NCI-H146 treated with DMSO at 0.1 percent for 48 hours (cell line): ENCODE results near the gene C1QC.
"Not testable (repeated sequence)": the region's sequence is repeated elsewhere in the genome, so short reads cannot be mapped to it uniquely, and the experiment has no call there.

Source experiments
- DNase-seq: peaks from one replicate; lab custom pipeline; 2025; ENCODE audit not compliant: unreplicated experiment; lab: John Stamatoyannopoulos, UW

The C1QC gene

GRCh38 chr1:22645931-22646330 lies 2.5 kb downstream of the C1QC start:
- DNase-seq: no peak

DNA sequence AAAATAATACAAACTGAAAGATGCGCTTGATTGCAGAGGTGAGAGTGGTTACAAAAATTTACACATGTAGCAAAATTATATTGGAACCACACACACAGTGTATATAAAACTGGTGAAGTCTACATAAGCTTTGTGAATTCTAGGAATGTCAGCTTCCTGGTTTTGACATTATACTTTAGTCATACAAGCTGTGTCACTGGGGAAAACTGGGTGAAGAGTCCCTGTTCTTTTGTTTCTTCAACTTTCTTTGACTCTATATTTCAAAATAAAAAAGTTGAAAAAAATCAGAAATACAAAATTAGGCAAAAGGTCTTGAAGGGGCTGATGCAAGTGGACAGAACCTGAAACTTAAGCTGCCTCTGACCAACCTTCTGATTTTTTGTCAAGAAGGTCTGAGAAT lies 3.0 kb downstream of the C1QC start:
- no peak for DNase-seq

DNA sequence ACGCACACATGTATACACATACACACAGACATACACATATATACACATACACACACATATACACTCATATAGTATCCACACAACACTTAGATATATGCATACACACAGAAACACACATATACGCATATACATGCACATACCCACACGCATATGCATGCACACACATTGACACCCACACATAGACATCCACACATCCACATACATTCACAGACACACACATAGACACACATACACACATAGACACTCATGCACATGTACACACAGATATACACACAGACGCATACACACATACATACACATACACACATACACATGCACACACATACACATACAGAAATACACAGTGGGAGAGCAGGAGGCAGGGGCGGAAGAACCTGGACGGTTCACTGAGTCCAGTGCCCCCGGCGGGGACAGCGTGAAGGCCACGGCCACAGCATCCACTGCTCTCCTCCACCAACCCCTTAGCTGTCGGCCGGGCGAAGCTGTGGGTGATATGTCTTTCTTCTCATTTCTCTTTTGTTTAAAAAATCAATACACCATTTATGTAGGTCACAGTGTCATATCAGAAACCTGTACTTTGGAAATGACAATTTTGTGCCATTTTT lies 6.8 kb downstream of the C1QC start:
- no peak for DNase-seq

- DNase-seq: no peak
Observed at GRCh38 chr1:22651941-22652856, 8.8 kb downstream of the C1QC start.

DNA sequence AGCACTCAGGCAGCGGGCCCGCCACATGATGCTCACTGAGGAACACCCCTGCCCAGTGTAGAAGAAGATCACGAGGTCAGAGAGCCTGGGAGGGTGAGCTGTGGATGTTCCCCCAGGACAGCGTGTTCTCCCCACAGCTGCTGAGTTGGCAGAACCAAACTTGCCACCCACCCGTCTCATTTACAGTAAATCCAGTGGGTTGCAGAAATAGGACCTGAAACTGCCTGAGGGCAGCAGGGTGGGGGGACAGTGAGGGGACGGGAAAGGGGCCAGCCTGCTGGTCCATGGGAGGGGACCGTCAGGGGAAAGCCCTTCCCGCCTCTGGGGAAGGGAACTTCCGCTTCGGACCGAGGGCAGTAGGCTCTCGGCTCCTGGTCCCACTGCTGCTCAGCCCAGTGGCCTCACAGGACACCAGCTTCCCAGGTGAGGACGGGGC lies 9.5 kb downstream of the C1QC start, which contains the start of gene C1QB:
Gene C1QB, plus strand, starts transcription at position 356 of the 436 bp plus-strand sequence. CDS start 6,227 bp downstream, outside the sequence.
- DNase-seq: no peak

- no peak for DNase-seq
Observed at GRCh38 chr1:22654692-22655091, 11.3 kb downstream of the C1QC start.

- DNase-seq: no peak
Observed at GRCh38 chr1:22658385-22659163, 15.1 kb downstream of the C1QC start.

GRCh38 chr1:22660716-22661241 lies 17.3 kb downstream of the C1QC start:
- no peak for DNase-seq

GRCh38 chr1:22661880-22662279 lies 18.4 kb downstream of the C1QC start:
- no peak for DNase-seq

GRCh38 chr1:22662318-22662717 lies 18.9 kb downstream of the C1QC start:
- DNase-seq: no peak

DNA sequence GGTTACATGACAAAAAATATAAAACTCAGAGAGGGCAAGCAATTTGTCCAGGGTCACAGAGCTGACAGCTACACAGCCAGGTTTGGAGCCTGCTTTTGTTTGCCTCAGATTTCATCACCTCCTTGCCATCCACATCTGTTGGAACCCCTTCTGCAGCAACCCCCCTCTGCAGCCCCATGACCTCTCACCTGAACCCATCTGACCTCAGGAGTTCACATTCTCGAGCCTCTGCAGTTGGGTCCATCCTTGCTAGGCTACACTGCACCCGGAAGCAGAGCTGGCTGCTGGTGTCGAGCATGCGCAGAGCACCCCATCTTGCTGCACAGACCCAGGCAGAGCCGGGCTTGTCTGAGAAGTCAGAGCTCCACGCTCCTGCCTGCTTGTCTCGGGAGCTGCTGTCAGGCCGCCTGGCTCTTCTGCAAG lies 19.6 kb downstream of the C1QC start:
- DNase-seq: no peak

DNA sequence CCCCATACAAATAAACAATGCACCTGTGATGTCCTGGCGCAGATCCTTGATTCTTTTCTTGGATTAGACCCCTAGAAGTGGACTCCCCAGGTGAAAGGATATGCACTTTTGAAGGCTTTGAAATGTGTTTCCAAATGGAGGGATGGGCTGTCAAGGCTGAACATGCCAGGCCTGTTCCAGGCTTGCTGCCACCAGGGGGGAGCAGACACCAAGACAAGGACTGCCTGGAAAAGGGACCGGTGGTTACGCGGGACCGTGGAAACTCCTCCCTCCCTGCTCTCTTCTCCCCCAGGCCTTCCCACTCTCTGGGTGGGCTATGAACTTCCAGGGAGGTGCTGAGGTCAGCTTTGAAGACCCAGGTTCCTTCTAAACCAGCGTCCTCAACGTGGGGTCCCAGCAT lies 22.3 kb downstream of the C1QC start:
- DNase-seq: no peak

- no peak for DNase-seq
Observed at GRCh38 chr1:22666412-22666811, 23.0 kb downstream of the C1QC start.

- not testable (repeated sequence) for DNase-seq
Observed at GRCh38 chr1:22668840-22669239, 25.4 kb downstream of the C1QC start.

DNA sequence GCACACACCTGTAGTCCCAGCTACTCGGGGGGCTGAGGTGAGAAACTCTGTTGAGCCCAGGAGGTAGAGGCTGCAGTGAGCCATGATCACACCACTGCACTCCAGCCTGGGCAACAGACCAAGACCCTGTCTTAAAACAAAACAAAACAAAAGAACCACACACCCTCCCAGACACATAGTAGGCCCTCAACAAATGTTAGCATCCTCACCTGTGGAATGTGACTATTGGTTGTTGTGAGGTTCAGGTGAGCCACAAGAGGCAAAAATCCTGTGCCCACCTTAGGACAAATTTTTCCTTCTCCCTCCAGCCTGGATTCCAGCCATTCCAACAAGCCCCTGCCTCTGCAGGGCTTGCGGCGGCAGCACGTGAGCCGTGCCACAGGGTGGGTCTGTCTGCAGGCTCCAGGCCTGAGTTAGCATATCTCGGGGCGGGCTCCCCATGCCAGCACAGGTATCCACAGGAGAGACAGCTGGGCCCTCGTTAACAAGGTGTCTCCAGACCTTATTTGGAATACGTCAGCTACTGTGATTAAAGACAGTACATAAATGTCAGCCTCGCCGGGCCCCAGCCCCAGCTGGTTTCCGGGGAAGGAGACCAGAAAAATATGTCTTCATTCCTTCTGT lies 27.0 kb downstream of the C1QC start:
- DNase-seq: no peak

DNA sequence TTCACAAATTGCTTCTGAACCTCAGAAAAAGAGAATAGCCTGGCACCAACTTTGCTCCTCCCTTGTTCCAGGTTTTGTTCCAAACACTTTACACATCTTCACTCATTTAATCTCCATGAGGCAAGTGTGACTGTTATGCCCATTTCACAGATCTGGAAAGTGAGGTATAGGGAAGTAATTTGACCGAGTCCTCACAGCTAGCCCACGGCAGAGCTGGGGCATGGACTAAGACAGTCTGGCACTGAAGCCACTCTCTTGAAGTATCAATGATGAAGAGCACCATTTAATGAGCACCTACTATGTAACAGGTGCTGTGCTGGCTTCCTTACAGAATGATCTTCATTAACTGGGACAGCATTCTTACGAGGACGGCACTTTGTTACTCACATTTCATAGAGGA lies 28.6 kb downstream of the C1QC start:
- no peak for DNase-seq

GRCh38 chr1:22673486-22674409 lies 30.3 kb downstream of the C1QC start:
- DNase-seq: peak; percentile 15

- no peak for DNase-seq
Observed at GRCh38 chr1:22674410-22674749, 30.9 kb downstream of the C1QC start.

- DNase-seq: not testable (repeated sequence)
Observed at GRCh38 chr1:22676151-22676550, 32.7 kb downstream of the C1QC start.
